OCI-LY3 (cell line): ENCODE measurements around the gene CNTNAP2.

ENCODE experiments used
- H2AFZ ChIP-seq: fragments of 200-600, 300-600 bp; shearing (Covaris generic); 2 replicates; pipeline ENCODE4 v1.6.0; 2014; ENCODE audit warnings: antibody characterized with exemption, low read depth, low read length
- H3K27ac ChIP-seq: fragments of 200-600, 300-600 bp; sonication (generic); 2 replicates; pipeline ENCODE4 v1.5.1; 2014; ENCODE audit warnings: mild to moderate bottlenecking, low read length, moderate library complexity, mixed read lengths
- H3K27me3 ChIP-seq: fragments of 200-600, 300-600 bp; sonication (generic); 2 replicates; pipeline ENCODE4 v1.6.1; 2014; ENCODE audit warnings: low read depth, low read length, mixed read lengths
- H3K36me3 ChIP-seq: fragments of 200-600, 300-600 bp; sonication (generic); replicated peaks from 2 replicates; pipeline ENCODE3; 2014; ENCODE audit warnings: low read depth, low read length, mixed read lengths
- H3K4me1 ChIP-seq: fragments of 300-600, 200-600 bp; sonication (generic); 2 replicates; pipeline ENCODE4 v1.6.1; 2014; ENCODE audit warnings: low read length, mixed read lengths
- H3K4me2 ChIP-seq: fragments of 200-600, 300-600 bp; sonication (generic); 2 replicates; pipeline ENCODE4 v1.6.1; 2014; ENCODE audit warnings: low read length, mixed read lengths
- H3K4me3 ChIP-seq: fragments of 300-600, 200-600 bp; sonication (generic); 2 replicates; pipeline ENCODE4 v1.5.1; 2014; ENCODE audit warnings: antibody characterized with exemption, mild to moderate bottlenecking, low read length, moderate library complexity
- H3K79me2 ChIP-seq: fragments of 300-600, 200-600 bp; shearing (Covaris generic); 2 replicates; pipeline ENCODE4 v1.6.1; 2014; ENCODE audit warnings: mild to moderate bottlenecking, low read length, mixed read lengths
- H3K9ac ChIP-seq: fragments of 300-600, 200-600 bp; shearing (Covaris generic); 2 replicates; pipeline ENCODE4 v1.6.0; 2014; ENCODE audit warnings: mild to moderate bottlenecking, low read length, moderate library complexity
- H3K9me3 ChIP-seq: fragments of 200-600, 300-600 bp; shearing (Covaris generic); 2 replicates; pipeline ENCODE4 v1.6.1; 2014; ENCODE audit warnings: low read length, mixed read lengths; ENCODE audit not compliant: insufficient read depth
- H4K20me1 ChIP-seq: fragments of 200-600, 300-600 bp; sonication (generic); 2 replicates; pipeline ENCODE4 v1.6.1; 2016; ENCODE audit warnings: low read length, mixed read lengths; ENCODE audit not compliant: insufficient read depth
- EZH2phosphoT487 ChIP-seq: fragments of 200-600 bp; shearing (Covaris generic); IDR thresholded peaks from 2 replicates; pipeline ENCODE4 v1.6.1; 2018; ENCODE audit warnings: antibody characterized with exemption, mixed run types, low read depth
- TF ChIP-seq, protein P1 (sequence below): fragments of 200-600, 300-600 bp; sonication (generic); IDR thresholded peaks from 2 replicates; pipeline ENCODE4 v1.5.1; 2014; ENCODE audit warnings: antibody characterized with exemption, low read length, low read depth

The CNTNAP2 gene

DNA sequence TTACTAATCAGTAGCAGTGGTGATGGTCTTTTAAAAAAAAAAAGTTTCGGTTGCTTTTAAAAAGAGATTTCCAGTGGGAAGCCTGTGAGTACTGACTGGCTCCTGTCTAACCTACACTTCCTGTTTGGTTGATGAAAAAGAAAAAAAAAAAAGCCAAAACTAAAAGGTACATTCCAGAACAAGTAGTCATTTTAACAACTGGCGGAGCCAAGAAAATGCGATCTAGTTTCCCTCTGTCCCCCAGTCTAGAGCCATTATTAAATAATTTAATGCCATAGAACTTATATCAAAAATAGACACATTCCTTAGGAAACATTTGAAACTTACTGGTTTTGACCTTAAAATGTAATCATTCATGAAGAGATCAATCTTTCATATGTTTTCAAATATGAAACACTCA, 2219.8 kb downstream of the CNTNAP2 start:
- peaks cover 33% of the 10 kb centered on the region for H3K27me3 ChIP-seq
- no peak overlapping the region for H3K9ac ChIP-seq
- H3K4me3 ChIP-seq, result no peak overlapping the region
- no peaks in the 10 kb centered on the region for H3K36me3 ChIP-seq
- no peaks in the 10 kb centered on the region for H3K4me1 ChIP-seq
- peaks cover 2% of the 10 kb centered on the region; the same call in 1 of the 2 replicates for H3K9me3 ChIP-seq
- H3K4me2 ChIP-seq, result no peak overlapping the region
- H4K20me1 ChIP-seq, result no peaks in the 10 kb centered on the region
- no peak overlapping the region for H3K27ac ChIP-seq
- H3K79me2 ChIP-seq, result no peaks in the 10 kb centered on the region
- H2AFZ ChIP-seq, result no peak overlapping the region
- TF ChIP-seq, protein P1, sequence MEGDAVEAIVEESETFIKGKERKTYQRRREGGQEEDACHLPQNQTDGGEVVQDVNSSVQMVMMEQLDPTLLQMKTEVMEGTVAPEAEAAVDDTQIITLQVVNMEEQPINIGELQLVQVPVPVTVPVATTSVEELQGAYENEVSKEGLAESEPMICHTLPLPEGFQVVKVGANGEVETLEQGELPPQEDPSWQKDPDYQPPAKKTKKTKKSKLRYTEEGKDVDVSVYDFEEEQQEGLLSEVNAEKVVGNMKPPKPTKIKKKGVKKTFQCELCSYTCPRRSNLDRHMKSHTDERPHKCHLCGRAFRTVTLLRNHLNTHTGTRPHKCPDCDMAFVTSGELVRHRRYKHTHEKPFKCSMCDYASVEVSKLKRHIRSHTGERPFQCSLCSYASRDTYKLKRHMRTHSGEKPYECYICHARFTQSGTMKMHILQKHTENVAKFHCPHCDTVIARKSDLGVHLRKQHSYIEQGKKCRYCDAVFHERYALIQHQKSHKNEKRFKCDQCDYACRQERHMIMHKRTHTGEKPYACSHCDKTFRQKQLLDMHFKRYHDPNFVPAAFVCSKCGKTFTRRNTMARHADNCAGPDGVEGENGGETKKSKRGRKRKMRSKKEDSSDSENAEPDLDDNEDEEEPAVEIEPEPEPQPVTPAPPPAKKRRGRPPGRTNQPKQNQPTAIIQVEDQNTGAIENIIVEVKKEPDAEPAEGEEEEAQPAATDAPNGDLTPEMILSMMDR, result no peak
- no peak for TF ChIP-seq EZH2phosphoT487

DNA sequence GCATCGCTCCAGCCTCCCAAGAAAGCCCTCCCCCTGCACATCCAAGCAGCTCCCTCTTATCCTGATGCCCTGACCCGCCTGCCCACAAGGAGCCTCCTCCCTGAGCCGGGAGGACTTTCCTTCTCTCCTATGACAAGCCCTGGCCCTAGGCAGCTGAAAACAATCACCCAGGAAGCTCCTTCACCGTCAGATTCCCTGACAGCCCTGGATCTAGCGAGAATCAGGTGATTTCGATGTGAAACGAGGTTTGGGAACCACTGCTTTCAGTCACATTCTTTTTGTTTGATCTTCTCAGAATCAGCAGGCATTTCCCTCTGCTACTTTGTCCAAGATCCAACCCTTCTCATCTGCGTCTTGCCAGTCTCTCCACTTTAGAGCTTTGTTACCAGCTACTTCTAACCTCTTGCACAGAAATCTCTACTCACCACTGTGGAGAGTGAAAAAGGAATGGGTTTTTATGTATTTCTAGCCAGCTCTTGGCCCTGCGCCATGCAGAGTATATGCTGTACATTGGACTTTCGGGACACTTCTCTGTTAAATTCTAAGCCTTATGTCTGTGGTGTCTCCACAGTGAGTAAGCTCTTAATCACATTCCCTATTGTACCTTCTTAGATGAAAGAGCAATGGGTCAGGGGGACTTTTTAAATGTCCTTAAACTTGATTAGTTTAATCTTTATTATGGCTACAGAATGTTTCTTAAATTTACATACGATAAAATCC, 2220.8 kb downstream of the CNTNAP2 start:
- Histone ChIP-seq H2AFZ (no peak overlapping the region), H3K27ac (no peak overlapping the region), H3K9ac (no peak overlapping the region), H3K4me1 (no peaks in the 10 kb centered on the region), H3K27me3 (peaks cover 42% of the 10 kb centered on the region), H3K79me2 (no peaks in the 10 kb centered on the region), H3K4me2 (no peak overlapping the region), H4K20me1 (no peaks in the 10 kb centered on the region), H3K4me3 (no peak overlapping the region), H3K36me3 (no peaks in the 10 kb centered on the region), H3K9me3 (no peaks in the 10 kb centered on the region)
- TF ChIP-seq, protein P1, result no peak
- no peak for TF ChIP-seq EZH2phosphoT487

GRCh38 chr7:148337995-148338747, 2221.6 kb downstream of the CNTNAP2 start:
- Histone ChIP-seq H4K20me1 (no peaks in the 10 kb centered on the region), H3K4me1 (no peaks in the 10 kb centered on the region), H3K4me2 (no peak overlapping the region), H3K79me2 (no peaks in the 10 kb centered on the region), H3K4me3 (no peak overlapping the region), H2AFZ (no peak overlapping the region), H3K9ac (no peak overlapping the region), H3K9me3 (no peaks in the 10 kb centered on the region), H3K36me3 (no peaks in the 10 kb centered on the region), H3K27ac (no peak overlapping the region), H3K27me3 (peaks cover 50% of the 10 kb centered on the region)
- TF ChIP-seq, protein P1, result no peak
- TF ChIP-seq EZH2phosphoT487, result no peak

GRCh38 chr7:148340438-148341280, 2224.1 kb downstream of the CNTNAP2 start:
- Histone ChIP-seq H3K9me3 (no peaks in the 10 kb centered on the region), H3K27me3 (peaks cover 63% of the 10 kb centered on the region), H3K27ac (no peak overlapping the region), H3K4me2 (no peak overlapping the region), H2AFZ (no peak overlapping the region), H3K9ac (no peak overlapping the region), H3K4me1 (no peaks in the 10 kb centered on the region), H3K4me3 (no peak overlapping the region), H4K20me1 (no peaks in the 10 kb centered on the region), H3K36me3 (no peaks in the 10 kb centered on the region), H3K79me2 (no peaks in the 10 kb centered on the region)
- TF ChIP-seq, protein P1, result no peak
- no peak for TF ChIP-seq EZH2phosphoT487
